GM18499 (cell line): ENCODE data around the gene PRELID1.
"Not testable (repeated sequence)": the region's sequence is repeated elsewhere in the genome, so short reads cannot be mapped to it uniquely, and the experiment has no call there.

Source experiments
- ATAC-seq: cut with Tn5 transposase; IDR thresholded peaks from one replicate; pipeline ENCODE4 v1.9.1; 2021; ENCODE audit warnings: moderate number of reproducible peaks; ENCODE audit not compliant: insufficient read depth, unreplicated experiment

The PRELID1 gene

DNA sequence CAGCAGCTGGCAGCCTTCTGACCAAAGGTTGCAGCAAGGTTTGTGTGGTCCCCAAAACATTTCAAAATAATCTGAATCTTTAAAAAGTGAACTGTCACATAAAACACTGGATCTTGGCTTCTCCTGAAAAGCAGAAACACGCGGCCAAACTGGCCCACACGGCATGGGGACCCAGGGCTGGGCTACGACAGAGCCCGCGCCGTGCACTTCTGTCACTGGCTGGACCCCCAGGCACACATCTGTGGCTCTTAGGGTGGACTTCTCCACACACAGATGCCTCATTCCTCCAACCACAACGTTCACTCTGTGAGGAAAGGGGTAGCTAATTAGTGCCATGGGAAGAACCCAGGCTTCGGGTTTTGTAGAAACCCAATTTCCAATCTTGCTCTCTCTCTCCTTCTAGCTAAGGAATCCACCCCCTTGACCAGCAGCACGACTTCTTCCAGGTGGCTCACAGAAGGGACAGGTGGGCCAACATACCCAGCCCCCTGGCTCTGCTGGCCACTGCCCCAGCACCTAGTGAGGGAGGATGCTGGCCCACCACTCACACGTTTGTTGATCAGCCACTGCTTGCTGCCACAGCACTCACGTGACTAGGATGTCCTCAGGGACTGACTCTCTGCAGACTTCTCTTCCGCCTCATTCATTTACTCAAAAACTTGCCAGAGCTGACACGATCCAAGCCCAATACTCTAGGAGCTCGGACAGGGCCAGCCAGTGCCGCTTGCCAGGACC, 30.0 kb downstream of the PRELID1 start:
- no peak for ATAC-seq

DNA sequence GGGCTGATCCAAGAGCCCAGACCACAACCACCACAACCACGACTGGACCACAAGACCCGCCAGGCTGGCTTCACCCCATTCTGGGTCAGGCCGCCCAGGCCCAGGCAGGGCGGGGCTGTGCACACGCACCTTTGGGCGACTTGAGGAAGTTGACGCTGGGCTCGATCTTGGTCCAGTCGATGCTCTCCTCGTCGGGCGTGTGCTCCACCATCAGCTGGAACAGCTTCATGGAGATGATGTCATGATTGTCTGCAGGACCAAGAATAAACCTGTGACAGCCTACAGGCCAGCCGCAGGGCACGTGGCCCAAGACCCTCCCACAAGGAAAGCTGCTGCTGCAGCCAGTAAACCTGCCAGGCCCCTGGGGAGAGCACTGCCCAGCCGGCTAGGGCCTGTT, 30.6 kb downstream of the PRELID1 start:
- ATAC-seq, result no peak

DNA sequence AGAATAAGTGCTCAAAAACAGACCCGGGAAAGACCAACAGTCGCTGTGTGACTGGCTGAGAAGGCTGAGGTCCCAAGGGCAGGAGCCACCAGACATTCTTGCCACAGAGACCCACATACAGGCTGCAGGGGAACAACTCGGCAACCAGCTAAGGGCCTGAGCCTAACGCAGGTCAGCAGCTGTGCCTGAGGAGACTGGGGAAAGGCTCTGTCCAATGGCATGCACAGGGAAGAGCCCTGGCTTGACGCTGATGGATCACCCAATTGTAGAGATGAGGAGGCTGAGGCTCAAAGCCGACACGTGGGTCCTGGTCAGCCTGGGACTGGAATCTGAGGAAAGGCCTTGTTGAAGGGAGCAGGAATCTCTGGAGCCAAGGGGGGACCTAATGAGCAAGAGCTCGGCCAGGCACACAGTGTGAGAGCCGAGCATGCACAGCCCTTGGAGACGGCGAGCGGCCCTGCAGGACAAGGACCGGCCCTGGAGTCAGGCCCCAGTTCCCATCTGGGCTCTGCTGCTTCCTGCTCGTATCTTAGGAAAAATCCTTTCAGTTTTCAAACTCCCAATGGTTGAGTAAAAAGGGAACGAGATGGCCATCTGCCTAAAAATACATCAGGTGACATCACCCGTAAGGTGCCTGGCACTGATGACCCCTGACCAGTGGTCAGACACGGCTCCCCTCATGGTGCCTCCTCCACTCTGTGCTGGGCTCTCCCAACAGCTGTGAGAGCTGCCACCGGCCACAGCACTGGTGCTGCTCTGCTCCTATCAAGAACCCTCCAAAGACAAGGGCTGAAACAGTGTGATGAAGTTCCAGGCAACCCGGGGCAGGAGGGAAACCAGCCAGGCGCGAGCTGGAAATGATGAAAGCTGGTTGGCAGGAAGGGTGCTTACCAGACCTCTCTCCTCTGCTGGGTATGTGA, 31.4 kb downstream of the PRELID1 start:
- ATAC-seq, result no peak

GRCh38 chr5:177335701-177336065, 32.1 kb downstream of the PRELID1 start:
- ATAC-seq, result no peak

GRCh38 chr5:177336112-177336511, 32.5 kb downstream of the PRELID1 start:
- no peak for ATAC-seq

DNA sequence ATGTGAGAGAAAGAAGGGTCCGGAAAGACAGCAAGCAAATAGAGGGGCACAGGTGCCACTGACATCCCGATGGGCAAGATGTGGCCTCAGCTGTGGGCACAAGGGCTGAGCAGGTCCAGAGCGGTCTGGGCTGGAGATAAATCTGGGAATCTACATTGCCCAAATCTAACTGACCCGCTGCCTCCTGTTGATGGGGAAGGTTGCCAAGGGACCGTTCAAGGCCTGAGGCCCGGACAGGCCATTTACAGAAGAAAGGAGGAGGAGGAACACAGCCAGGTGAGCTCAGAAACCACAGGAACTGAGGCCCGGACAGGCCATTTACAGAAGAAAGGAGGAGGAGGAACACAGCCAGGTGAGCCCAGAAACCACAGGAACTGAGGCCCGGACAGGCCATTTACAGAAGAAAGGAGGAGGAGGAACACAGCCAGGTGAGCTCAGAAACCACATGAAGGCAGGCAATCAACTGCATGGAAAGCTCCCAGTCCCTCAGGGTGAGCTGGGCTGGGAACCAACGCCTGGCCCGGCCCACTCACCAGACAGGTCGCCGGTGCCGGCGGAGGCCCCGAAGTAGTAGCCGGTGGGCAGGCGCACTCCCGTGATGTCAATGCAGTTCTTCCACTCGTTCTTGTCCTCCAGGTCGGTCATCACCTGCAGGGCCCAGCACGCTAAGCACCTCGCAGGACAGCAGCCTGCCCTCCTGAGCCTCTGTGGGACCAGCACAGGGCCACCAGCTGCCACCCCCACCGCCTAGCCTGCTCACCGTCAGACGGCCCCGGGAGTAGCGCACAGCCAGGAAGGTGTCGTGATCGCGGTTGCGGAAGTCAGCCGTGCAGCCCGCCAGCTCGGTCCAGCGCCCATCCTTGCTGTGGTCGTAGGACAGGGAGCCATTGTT, 33.2 kb downstream of the PRELID1 start:
- ATAC-seq, result no peak

- ATAC-seq, result no peak
Observed at GRCh38 chr5:177338251-177339106, 34.9 kb downstream of the PRELID1 start.

DNA sequence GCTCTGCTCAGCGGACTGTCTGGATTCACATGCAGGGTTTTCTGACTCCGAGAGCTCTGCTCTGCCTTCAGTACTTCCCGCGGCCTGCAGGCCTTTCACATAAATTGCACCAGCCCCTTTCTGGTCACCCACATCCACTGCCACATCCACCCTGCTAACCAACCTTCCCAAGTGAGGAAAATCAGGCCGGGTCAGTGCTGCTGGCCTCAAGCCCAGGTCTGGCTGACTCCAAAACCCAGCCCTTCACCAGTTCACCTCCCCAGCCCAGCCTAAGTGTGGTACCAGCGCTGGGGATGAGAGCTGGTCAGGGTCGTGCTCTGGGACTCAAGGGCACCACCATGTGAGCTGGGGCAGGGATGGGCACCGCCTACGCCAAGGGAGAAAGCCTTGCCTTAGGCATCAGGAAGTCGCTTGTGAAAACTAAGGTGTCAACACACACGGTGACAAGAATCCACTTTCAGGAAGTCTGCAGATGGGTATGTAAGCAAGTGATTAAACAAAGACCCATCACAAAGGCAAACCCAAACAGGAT, 35.6 kb downstream of the PRELID1 start:
- ATAC-seq, result no peak

DNA sequence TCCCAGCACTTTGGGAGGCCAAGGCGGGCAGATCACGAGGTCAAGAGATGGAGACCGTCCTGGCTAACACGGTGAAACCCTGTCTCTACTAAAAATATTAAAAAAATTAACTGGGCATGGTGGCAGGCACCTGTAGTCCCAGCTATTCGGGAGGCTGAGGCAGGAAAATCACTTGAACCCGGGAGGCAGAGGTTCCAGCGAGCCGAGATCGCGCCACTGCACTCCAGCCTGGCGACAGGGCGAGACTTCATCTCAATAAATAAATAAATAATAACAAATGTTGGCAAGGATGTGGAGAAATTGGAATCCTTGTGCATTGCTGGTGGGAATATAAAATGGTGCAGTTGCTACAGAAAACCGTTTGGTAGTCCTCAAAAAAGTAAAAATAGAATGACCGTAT, 39.4 kb downstream of the PRELID1 start:
- not testable (repeated sequence) for ATAC-seq

DNA sequence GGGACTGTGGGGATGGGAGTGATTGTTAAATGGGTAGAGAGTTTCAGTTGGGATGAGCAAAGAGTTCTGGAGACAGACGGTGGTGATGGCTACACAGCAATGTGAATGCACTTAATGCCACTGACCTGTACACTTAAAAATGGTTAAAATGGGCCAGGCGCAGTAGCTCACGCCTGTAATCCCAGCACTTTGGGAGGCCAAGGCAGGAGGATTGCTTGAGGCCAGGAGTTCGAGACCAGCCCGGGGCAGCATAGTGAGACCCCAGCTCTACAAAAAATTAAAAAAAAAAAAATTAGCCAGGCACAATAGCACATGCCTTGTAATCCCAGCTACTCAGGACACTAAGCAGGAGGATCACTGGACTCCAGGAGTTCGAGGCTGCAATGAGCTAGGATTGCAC, 40.2 kb downstream of the PRELID1 start:
- no peak for ATAC-seq

DNA sequence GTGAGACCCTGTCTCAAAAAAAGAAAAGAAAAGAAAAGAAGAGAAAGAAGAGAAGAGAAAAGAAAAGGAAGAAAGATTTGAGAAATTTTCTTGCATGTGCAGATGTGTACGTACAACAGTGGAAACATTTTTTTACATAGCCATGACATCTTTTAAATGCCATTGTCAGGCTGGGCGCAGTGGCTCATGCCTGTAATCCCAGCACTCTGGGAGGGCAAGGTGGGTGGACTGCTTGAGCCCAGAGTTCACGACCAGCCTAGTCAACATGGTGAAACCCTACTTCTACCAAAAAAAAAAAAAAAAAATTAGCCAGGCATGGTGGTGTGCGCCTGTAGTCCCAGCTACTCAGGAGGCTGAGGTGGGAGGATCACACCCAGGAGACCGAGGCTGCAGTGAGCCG, 41.3 kb downstream of the PRELID1 start:
- ATAC-seq, result no peak

DNA sequence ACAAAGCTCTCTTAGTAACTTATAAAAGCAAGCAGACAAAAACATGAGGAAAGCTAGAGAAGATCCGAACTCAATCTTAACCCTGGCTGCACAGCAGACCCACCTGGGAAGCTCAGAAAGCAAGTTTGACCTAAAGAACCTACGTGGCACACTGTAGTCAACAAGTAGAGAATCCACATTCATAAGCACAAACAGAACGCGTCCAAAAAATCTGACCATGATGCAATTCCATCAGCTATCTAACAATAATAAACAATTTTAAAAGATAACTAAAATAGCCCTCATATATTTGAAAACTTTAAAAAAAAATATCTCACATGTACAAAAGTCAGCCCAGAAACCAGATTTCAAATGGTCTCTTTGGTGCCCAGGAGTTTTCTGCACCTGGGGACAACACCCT, 43.2 kb downstream of the PRELID1 start:
- no peak for ATAC-seq

GRCh38 chr5:177347699-177348098, 44.1 kb downstream of the PRELID1 start:
- ATAC-seq, result no peak

- ATAC-seq, result no peak
Observed at GRCh38 chr5:177349362-177349647, 45.7 kb downstream of the PRELID1 start.

DNA sequence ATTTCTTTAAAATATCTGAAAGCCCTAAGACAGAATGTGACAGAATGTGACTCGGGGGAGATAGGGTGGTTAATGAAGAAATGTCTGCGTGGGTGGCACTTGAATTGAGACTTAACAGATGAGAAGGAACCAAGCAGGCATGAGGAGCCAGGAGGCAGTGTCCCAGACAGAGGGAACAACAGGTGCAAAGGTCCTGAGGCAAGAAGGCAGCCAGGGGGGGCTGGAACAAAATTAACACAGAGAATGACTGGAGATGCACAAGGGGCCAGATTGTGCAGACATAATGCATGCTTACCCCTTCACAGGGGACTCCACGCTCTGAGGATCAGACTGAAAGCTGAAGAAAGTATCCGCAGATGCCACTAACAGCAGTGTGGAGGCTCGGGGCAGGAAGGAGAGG, 46.2 kb downstream of the PRELID1 start:
- no peak for ATAC-seq

DNA sequence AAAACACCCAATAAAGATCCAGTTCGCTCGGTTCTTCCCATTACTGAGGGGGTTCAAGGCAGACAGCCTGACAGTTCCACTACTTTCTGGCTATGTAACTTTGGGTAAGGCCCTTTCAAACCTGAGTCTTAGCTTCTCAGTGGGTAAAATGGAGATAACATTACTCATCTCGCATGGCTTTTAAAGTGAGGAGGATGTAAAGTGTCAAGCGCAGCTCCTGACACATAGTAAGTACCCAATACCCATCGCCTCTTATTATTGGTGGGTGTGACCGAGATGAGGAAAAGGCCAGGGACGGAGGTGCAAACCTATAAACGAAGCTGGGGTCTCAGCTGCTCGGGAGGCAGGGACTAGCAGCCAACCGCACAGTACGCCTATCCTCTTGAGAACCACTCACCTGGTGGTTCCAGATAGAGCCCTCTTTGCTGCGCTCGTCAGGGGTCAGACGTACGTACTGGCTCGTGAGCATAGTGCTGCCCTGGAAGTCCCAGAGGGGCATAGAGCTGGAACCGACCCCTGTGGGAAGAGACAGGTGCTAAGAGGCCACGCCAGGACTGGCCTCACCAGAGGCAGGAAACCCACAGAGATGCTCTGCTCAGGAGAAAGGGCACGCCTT, 47.3 kb downstream of the PRELID1 start:
- ATAC-seq, result no peak

DNA sequence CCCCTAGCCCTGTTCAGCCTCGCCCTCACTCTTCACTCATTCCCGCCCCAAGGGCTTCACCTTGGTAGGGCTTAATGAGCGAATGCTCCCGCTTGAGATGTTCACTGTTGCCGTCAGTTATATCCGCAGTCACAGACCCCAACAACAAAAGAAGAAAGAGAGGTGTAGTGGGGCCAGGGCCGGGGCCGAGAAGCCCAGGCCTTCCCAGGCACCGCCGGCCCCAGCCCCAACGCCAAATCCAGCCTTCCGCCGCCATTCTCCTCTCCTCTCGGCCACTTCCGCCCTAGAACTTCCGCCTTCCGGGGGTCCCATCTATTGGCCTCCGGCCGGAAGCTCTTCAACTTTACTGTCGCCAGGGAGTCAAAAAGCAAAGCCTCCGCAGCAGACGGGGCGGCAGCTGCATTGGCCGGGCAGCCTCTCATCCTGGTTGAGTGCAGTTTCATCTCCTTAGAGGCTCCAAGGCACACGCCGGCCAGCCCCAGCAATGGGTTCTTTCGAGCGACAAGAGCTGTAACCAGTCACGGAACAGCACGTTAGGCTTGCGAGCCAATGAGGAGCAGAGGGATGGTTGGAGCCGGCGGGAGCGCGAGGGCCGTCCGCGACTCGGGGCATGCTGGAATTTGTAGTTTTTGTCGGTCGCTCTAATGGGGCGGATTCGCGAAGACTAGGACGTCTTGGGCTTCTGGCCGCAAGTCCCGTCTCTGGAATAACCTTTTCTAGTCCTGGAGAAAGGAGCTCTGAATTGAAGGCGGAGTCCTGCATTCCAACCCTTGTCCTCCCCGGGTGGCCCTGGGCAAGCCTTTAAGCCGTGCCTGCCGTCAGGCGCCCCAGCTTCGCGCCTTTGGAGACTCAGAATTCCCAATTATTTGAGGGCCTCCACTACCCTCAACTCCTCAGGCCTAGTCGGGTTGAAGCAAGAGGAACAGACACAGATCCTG, 48.1 kb downstream of the PRELID1 start, which contains the start of gene LMAN2:
Gene LMAN2, minus strand, starts transcription at position 277 of the 938 bp plus-strand sequence. Its CDS starts 21 bp downstream, at position 256.
- peak; percentile 71 for ATAC-seq

GRCh38 chr5:177353093-177353492, 49.5 kb downstream of the PRELID1 start:
- no peak for ATAC-seq
